Measurements from ENCODE around the gene EFNA5.
A peak's percentile ranks its signal among the peaks of the same experiment; 100 is the strongest.

Gene EFNA5

GRCh38 chr5:107377277-107377609 is 293.5 kb downstream of the EFNA5 start:
- H3K9me3 Mint-ChIP-seq: no peaks in the 10 kb centered on the region
- no peak overlapping the region for H3K4me3 Mint-ChIP-seq
- DNase-seq: no peak
- H3K27me3 Mint-ChIP-seq: peaks cover 0 to 5% of the 10 kb centered on the region in 2 donors
- H3K36me3 Mint-ChIP-seq: no peaks in the 10 kb centered on the region
- H3K27ac Mint-ChIP-seq: no peak overlapping the region
- no peak for ATAC-seq (replicated peaks)
- peaks cover 5 to 14% of the 10 kb centered on the region in 2 donors for H3K4me1 Mint-ChIP-seq

- Mint-ChIP-seq H3K4me1 (peaks cover 5 to 14% of the 10 kb centered on the region in 2 donors), H3K9me3 (no peaks in the 10 kb centered on the region), H3K4me3 (no peak overlapping the region), H3K27me3 (peaks cover 0 to 5% of the 10 kb centered on the region in 2 donors), H3K27ac (no peak overlapping the region), H3K36me3 (no peaks in the 10 kb centered on the region)
- no peak for DNase-seq
- ATAC-seq (replicated peaks): no peak
Observed at GRCh38 chr5:107376546-107377276, 294.0 kb downstream of the EFNA5 start.

DNA sequence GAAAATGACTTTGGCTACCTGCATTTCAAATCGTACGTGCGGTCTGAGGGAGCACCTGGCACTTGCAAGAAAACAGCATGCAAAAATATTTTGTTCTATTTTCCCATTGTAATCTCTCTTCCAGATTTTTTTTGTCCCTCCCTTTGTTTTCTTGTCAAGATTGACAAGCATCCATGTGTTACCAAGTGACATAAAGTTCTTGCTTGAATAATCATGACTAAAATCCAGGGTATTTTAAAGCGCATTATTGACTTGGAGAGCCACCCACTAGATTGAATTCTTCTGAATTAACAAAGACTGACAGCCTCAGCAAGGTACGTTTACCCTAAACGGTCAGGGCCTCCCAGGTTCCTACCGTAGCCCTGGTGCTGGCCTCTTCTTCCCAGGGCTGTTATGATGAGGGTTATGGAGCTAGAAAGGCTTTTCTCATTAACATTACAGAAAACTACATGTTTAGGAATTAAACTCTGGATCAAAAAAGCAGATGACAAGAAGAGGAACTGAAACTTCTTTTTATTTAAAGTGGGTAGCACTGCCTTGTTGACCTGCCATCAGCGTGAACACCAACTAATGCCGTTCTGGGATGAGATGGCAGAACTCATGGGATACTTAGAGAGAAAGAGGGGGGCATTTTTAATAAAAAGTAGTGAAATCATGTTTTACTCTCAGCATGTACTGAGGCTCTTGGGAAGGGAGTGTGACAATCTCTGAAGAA is 297.0 kb downstream of the EFNA5 start:
- Mint-ChIP-seq H3K4me3 (no peak overlapping the region), H3K36me3 (no peaks in the 10 kb centered on the region), H3K27ac (no peak overlapping the region), H3K4me1 (peaks cover 5 to 14% of the 10 kb centered on the region in 2 donors), H3K9me3 (no peaks in the 10 kb centered on the region), H3K27me3 (peaks cover 0 to 5% of the 10 kb centered on the region in 2 donors)
- DNase-seq: no peak
- peak; percentile 63 to 69 for ATAC-seq (replicated peaks)

GRCh38 chr5:107372723-107373450 is 297.9 kb downstream of the EFNA5 start:
- Mint-ChIP-seq H3K36me3 (no peaks in the 10 kb centered on the region), H3K27me3 (peaks cover 0 to 5% of the 10 kb centered on the region in 2 donors), H3K4me1 (peaks cover 5 to 14% of the 10 kb centered on the region in 2 donors), H3K4me3 (no peak overlapping the region), H3K9me3 (no peaks in the 10 kb centered on the region), H3K27ac (no peak overlapping the region)
- DNase-seq (no peak), ATAC-seq (replicated peaks) (no peak)

DNA sequence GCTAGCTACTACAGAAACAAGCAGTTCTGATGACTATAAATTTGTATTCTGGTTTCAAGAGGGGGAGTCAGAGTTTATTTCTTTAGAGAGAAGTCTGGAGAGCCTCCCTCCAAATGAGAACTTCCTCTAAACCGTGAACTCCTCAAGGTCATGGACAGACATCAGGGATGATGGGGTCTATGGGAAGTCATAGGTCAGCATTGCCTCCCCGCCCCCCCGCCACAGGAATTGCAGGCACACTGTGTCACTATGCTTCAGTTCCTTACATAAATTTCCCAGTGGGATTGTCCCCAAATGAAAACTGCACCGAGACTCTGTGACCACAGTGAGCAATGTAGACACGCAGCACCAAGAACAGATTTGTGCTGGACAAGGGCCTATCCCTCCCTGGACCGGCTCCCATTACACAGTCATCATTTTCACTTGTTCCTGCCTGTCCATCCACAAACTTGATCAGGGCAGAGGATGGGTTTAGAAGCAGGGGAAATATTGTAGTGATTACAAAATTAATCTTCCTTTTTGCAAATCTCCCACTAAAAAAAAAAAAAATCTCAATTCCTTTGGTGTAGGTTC is 300.3 kb downstream of the EFNA5 start:
- Mint-ChIP-seq H3K36me3 (no peaks in the 10 kb centered on the region), H3K27ac (no peak overlapping the region), H3K4me3 (no peak overlapping the region), H3K9me3 (no peaks in the 10 kb centered on the region), H3K4me1 (peaks cover 10 to 20% of the 10 kb centered on the region in 2 donors), H3K27me3 (peaks cover 5% of the 10 kb centered on the region in 2 donors)
- no peak for ATAC-seq (replicated peaks)
- DNase-seq: no peak

- H3K27ac Mint-ChIP-seq: no peak overlapping the region
- peaks cover 6 to 7% of the 10 kb centered on the region in 2 donors for H3K27me3 Mint-ChIP-seq
Observed at GRCh38 chr5:107369622-107370021, 301.1 kb downstream of the EFNA5 start.

GRCh38 chr5:107368615-107369014 is 302.1 kb downstream of the EFNA5 start:
- H3K4me3 Mint-ChIP-seq: no peak overlapping the region
- no peaks in the 10 kb centered on the region for H3K9me3 Mint-ChIP-seq
- H3K27me3 Mint-ChIP-seq: peaks cover 6 to 7% of the 10 kb centered on the region in 2 donors
- no peak for DNase-seq
- peaks cover 11 to 21% of the 10 kb centered on the region in 2 donors for H3K4me1 Mint-ChIP-seq
- H3K27ac Mint-ChIP-seq: no peak overlapping the region
- no peak for ATAC-seq (replicated peaks)
- H3K36me3 Mint-ChIP-seq: no peaks in the 10 kb centered on the region

More at GRCh38 chr5:107369622-107370021, 301.1 kb downstream of the EFNA5 start:
- H3K36me3 Mint-ChIP-seq: no peaks in the 10 kb centered on the region
- DNase-seq: no peak
- H3K4me3 Mint-ChIP-seq: no peak overlapping the region
- peaks cover 15 to 28% of the 10 kb centered on the region in 2 donors for H3K4me1 Mint-ChIP-seq
- ATAC-seq (replicated peaks): no peak
- no peaks in the 10 kb centered on the region for H3K9me3 Mint-ChIP-seq

DNA sequence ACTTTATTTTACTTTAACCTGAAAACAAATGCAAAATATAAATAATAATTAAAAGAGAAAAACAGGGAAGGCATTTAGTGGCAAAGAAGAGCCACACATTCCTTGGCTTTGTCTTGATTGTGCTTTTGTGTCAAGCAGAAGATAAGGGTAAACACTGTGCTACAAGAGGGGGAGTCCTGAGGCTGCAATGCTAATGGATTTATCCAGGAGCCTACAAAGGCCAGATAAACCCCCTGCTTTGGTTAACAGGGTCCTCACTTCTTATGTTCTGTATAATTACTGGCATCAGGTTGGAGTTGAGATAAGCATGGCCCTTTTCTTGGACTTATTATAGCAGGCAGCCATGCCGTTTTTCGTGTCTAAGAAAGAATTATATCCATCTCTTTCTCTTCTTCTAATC is 302.8 kb downstream of the EFNA5 start:
- H3K27me3 Mint-ChIP-seq: peaks cover 6 to 7% of the 10 kb centered on the region in 2 donors
- H3K27ac Mint-ChIP-seq: no peak overlapping the region
- no peak overlapping the region for H3K4me3 Mint-ChIP-seq
- no peaks in the 10 kb centered on the region for H3K36me3 Mint-ChIP-seq
- H3K4me1 Mint-ChIP-seq: peaks cover 11 to 16% of the 10 kb centered on the region in 2 donors
- ATAC-seq (replicated peaks) (no peak), DNase-seq (no peak)
- H3K9me3 Mint-ChIP-seq: no peaks in the 10 kb centered on the region

DNA sequence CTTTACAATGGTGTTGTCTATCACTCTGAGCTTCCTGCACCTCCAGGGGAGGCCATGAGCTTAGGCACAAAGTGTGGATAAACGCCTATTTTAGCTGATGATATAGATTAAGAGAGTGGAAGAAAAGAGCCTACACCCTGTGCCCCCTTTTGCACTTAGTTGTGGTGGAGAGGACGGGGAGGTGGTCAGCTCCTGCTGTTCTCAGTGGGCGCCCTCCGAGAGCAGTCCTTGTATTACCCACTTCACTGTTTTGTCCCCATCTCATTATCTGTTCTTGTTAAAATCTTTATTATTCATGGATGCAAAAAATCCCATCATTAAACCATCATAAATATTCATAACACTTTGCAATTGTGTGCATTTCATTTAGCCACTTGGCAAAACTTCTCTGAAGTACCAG is 303.3 kb downstream of the EFNA5 start:
- no peak overlapping the region for H3K4me3 Mint-ChIP-seq
- peaks cover 11 to 16% of the 10 kb centered on the region in 2 donors for H3K4me1 Mint-ChIP-seq
- ATAC-seq (replicated peaks) (no peak), DNase-seq (no peak)
- no peaks in the 10 kb centered on the region for H3K36me3 Mint-ChIP-seq
- H3K27ac Mint-ChIP-seq: no peak overlapping the region
- H3K9me3 Mint-ChIP-seq: no peaks in the 10 kb centered on the region
- H3K27me3 Mint-ChIP-seq: peaks cover 6 to 7% of the 10 kb centered on the region in 2 donors

DNA sequence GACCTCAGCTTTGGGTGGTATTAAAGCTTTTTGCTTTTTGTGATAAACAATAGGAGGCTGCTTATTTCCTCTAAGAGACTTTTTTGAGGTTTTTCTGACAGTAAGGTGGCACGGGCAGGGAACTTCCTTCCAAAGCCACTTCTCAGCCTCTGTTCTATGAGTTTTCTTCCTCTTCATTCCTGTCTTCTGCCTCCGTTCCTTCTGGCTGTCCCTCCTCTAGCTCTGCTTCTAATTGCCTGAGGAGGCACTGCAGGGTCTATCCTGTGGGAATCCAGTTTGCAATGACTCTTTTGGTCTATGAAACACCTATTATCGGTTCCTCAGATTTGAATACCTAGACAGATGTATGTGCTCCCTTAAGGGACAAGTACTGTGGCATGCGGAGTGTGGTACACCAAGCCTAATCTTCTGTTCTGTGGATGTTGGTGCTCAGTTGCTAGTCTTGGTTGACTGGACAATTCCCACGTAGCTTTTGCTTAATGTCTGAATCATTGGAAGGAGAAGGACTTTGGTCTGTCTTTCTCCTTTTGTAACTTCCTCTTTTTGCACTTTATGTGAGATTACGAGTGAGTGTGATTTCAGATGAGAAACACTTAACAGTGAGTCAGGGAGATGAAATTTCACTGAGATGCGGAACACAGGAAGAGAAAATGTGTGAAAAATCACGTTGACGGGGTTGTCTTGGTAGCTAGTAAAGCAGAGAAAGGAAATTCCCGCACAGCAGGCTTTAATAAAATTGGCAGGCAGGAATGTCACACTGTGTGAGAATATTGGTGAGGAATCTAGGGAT is 305.2 kb downstream of the EFNA5 start:
- ATAC-seq (replicated peaks) (peak; percentile 61 to 62), DNase-seq (no peak)
- Mint-ChIP-seq H3K9me3 (no peaks in the 10 kb centered on the region), H3K27me3 (peaks cover 6 to 7% of the 10 kb centered on the region in 2 donors), H3K4me3 (no peak overlapping the region), H3K27ac (no peak overlapping the region), H3K36me3 (no peaks in the 10 kb centered on the region), H3K4me1 (peaks cover 11 to 16% of the 10 kb centered on the region in 2 donors)

- peaks cover 6 to 7% of the 10 kb centered on the region in 2 donors for H3K27me3 Mint-ChIP-seq
- H3K4me3 Mint-ChIP-seq: no peak overlapping the region
- peaks cover 11 to 16% of the 10 kb centered on the region in 2 donors for H3K4me1 Mint-ChIP-seq
- no peaks in the 10 kb centered on the region for H3K36me3 Mint-ChIP-seq
- no peaks in the 10 kb centered on the region for H3K9me3 Mint-ChIP-seq
- DNase-seq (no peak), ATAC-seq (replicated peaks) (no peak)
- no peak overlapping the region for H3K27ac Mint-ChIP-seq
Observed at GRCh38 chr5:107364443-107365319, 306.1 kb downstream of the EFNA5 start.

GRCh38 chr5:107363768-107364167 is 307.0 kb downstream of the EFNA5 start:
- Mint-ChIP-seq H3K4me3 (no peak overlapping the region), H3K27ac (no peak overlapping the region), H3K9me3 (no peaks in the 10 kb centered on the region), H3K4me1 (peaks cover 11 to 16% of the 10 kb centered on the region in 2 donors), H3K27me3 (peaks cover 6 to 7% of the 10 kb centered on the region in 2 donors), H3K36me3 (no peaks in the 10 kb centered on the region)
- ATAC-seq (replicated peaks) (no peak), DNase-seq (no peak)

GRCh38 chr5:107361945-107362344 is 308.8 kb downstream of the EFNA5 start:
- peaks cover 6 to 7% of the 10 kb centered on the region in 2 donors for H3K27me3 Mint-ChIP-seq
- H3K27ac Mint-ChIP-seq: no peak overlapping the region
- peaks cover 11 to 16% of the 10 kb centered on the region in 2 donors for H3K4me1 Mint-ChIP-seq
- H3K9me3 Mint-ChIP-seq: no peaks in the 10 kb centered on the region
- DNase-seq: no peak
- no peak for ATAC-seq (replicated peaks)
- no peak overlapping the region for H3K4me3 Mint-ChIP-seq
- no peaks in the 10 kb centered on the region for H3K36me3 Mint-ChIP-seq
